ENCODE results near the gene CD99L2.

CD99L2 gene

DNA sequence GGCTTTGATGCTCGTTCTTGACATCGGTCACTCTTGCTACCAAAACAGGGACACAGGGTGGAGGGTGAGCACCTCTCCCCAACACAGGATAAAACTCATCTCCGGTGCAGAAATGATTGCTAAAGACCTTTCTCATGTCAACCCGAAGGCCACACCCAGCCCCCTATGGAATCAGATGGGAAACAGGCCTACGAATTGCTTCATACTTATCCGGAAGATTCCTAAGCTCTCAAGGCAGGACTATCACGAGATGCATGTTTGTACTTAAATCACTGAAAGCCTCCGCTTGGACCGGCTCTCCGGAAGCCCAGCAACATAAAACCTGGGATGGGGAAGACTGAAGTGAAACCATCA is 130.4 kb downstream of the CD99L2 start:
- Histone ChIP-seq H3K36me3 (ENCODE audit: insufficient read depth, low read length) (no peaks in the 10 kb centered on the region), H4K20me1 (ENCODE audit: insufficient read depth, low read length) (no peaks in the 10 kb centered on the region), H3K9ac (ENCODE audit: low read length) (no peak overlapping the region), H3K9me2 (ENCODE audit: low read depth, low read length) (no peaks in the 10 kb centered on the region), H3K4me3 (ENCODE audit: low read depth, low read length, poor library complexity, severe bottlenecking) (no peak overlapping the region), H3F3A (ENCODE audit: insufficient read depth, low read length) (no peaks in the 10 kb centered on the region), H3K27ac (ENCODE audit: low read depth, low read length, poor library complexity, severe bottlenecking) (no peak overlapping the region), H3K4me1 (ENCODE audit: insufficient read depth, low read length, severe bottlenecking) (no peaks in the 10 kb centered on the region), H2AFZ (ENCODE audit: low read length) (no peak overlapping the region), H3K79me2 (ENCODE audit: insufficient read depth, low read length) (no peaks in the 10 kb centered on the region), H3K9me3 (ENCODE audit: low read length) (no peaks in the 10 kb centered on the region), H3K4me2 (ENCODE audit: low read length) (no peak overlapping the region), H3K27me3 (ENCODE audit: insufficient read depth, low read length) (no peaks in the 10 kb centered on the region)
- TF ChIP-seq, protein P1, sequence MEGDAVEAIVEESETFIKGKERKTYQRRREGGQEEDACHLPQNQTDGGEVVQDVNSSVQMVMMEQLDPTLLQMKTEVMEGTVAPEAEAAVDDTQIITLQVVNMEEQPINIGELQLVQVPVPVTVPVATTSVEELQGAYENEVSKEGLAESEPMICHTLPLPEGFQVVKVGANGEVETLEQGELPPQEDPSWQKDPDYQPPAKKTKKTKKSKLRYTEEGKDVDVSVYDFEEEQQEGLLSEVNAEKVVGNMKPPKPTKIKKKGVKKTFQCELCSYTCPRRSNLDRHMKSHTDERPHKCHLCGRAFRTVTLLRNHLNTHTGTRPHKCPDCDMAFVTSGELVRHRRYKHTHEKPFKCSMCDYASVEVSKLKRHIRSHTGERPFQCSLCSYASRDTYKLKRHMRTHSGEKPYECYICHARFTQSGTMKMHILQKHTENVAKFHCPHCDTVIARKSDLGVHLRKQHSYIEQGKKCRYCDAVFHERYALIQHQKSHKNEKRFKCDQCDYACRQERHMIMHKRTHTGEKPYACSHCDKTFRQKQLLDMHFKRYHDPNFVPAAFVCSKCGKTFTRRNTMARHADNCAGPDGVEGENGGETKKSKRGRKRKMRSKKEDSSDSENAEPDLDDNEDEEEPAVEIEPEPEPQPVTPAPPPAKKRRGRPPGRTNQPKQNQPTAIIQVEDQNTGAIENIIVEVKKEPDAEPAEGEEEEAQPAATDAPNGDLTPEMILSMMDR (IDR thresholded peaks at IDR 0.05; ENCODE audit: low read length): no peak
- no peak for TF ChIP-seq EZH2 (IDR thresholded peaks at IDR 0.05; ENCODE audit: borderline replicate concordance, low read length)

DNA sequence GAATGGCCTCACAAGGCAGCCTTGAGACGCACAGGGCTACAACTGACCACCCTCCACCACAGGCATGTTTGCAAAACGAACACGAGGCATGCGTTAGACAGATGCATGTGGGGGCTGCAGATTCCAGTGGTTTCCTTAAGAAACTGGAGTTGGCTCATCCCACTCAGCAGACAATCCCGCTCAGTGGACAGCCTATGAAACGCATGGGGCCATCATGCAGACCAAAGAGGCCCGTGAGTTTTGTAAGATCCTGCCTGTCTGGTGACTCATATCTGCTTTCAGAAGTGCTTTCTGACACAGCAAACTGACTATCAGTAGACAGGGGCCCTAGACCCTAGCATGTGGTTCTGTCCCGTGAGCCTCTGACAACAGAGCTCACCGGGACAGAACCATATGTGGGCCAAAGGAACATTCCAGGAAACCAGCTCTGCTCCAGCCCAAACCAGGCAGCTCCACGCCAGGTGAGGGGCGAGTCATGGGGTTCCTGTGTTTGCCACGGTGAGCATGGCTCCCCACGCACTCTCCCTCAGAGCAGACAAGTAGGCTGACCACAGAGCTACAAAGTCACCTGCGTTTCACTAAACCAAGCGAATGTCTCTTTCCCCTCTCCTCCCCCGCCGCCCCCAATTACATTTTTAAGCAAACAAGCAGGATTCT is 130.9 kb downstream of the CD99L2 start:
- no peak overlapping the region for H3K27ac ChIP-seq (ENCODE audit: low read depth, low read length, poor library complexity, severe bottlenecking)
- no peak overlapping the region for H2AFZ ChIP-seq (ENCODE audit: low read length)
- no peak overlapping the region for H3K4me2 ChIP-seq (ENCODE audit: low read length)

DNA sequence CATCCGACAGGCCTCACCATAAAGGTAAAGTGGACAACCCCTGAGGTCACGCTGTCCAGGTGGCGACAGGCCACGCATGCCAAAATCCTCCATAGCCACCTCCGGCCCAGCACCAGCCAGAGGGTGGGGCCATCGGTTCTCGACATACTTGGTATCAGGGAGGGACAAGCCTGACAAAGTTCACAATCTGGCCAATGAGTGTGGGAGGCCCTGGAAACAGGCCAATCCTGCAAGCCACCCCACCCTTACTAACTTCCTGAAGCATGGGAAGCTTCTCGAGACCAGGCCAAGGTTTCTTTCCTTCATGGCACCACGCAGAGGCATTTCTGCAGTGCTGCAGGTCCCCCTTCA is 131.4 kb downstream of the CD99L2 start:
- H2AFZ ChIP-seq (ENCODE audit: low read length): no peak overlapping the region
- no peak overlapping the region for H3K4me2 ChIP-seq (ENCODE audit: low read length)
- no peaks in the 10 kb centered on the region for H3F3A ChIP-seq (ENCODE audit: insufficient read depth, low read length)
- H4K20me1 ChIP-seq (ENCODE audit: insufficient read depth, low read length): no peaks in the 10 kb centered on the region
- H3K9ac ChIP-seq (ENCODE audit: low read length): no peak overlapping the region
- H3K4me3 ChIP-seq (ENCODE audit: low read depth, low read length, poor library complexity, severe bottlenecking): no peak overlapping the region
- H3K36me3 ChIP-seq (ENCODE audit: insufficient read depth, low read length): no peaks in the 10 kb centered on the region
- no peaks in the 10 kb centered on the region for H3K9me3 ChIP-seq (ENCODE audit: low read length)
- H3K79me2 ChIP-seq (ENCODE audit: insufficient read depth, low read length): no peaks in the 10 kb centered on the region
- no peak overlapping the region for H3K27ac ChIP-seq (ENCODE audit: low read depth, low read length, poor library complexity, severe bottlenecking)
- H3K27me3 ChIP-seq (ENCODE audit: insufficient read depth, low read length): no peaks in the 10 kb centered on the region
- no peaks in the 10 kb centered on the region for H3K4me1 ChIP-seq (ENCODE audit: insufficient read depth, low read length, severe bottlenecking)
- no peak for TF ChIP-seq EZH2 (IDR thresholded peaks at IDR 0.05; ENCODE audit: borderline replicate concordance, low read length)
- TF ChIP-seq, protein P1 (IDR thresholded peaks at IDR 0.05; ENCODE audit: low read length): no peak
- H3K9me2 ChIP-seq (ENCODE audit: low read depth, low read length): no peaks in the 10 kb centered on the region

More for the DNA sequence above, 130.9 kb downstream of the CD99L2 start:
- no peak overlapping the region for H3K4me3 ChIP-seq (ENCODE audit: low read depth, low read length, poor library complexity, severe bottlenecking)
- no peaks in the 10 kb centered on the region for H3K79me2 ChIP-seq (ENCODE audit: insufficient read depth, low read length)
- no peaks in the 10 kb centered on the region for H3F3A ChIP-seq (ENCODE audit: insufficient read depth, low read length)
- TF ChIP-seq, protein P1 (IDR thresholded peaks at IDR 0.05; ENCODE audit: low read length): no peak
- no peak for TF ChIP-seq EZH2 (IDR thresholded peaks at IDR 0.05; ENCODE audit: borderline replicate concordance, low read length)
- H3K9ac ChIP-seq (ENCODE audit: low read length): no peak overlapping the region
- H3K4me1 ChIP-seq (ENCODE audit: insufficient read depth, low read length, severe bottlenecking): no peaks in the 10 kb centered on the region
- no peaks in the 10 kb centered on the region for H3K36me3 ChIP-seq (ENCODE audit: insufficient read depth, low read length)
- no peaks in the 10 kb centered on the region for H3K27me3 ChIP-seq (ENCODE audit: insufficient read depth, low read length)
- no peaks in the 10 kb centered on the region for H3K9me3 ChIP-seq (ENCODE audit: low read length)
- no peaks in the 10 kb centered on the region for H4K20me1 ChIP-seq (ENCODE audit: insufficient read depth, low read length)
- H3K9me2 ChIP-seq (ENCODE audit: low read depth, low read length): no peaks in the 10 kb centered on the region
